DND-41 (cell line): ENCODE results near the gene GNPAT.

Experiments used
- CTCF ChIP-seq: IDR thresholded peaks from 2 replicates; pipeline ENCODE4 v1.5.1; 2012; ENCODE audit warnings: borderline replicate concordance, low read length, moderate library complexity, mild to moderate bottlenecking; ENCODE audit not compliant: poor library complexity, severe bottlenecking; ENCODE audit errors: extremely low read depth
- EZH2 ChIP-seq: IDR thresholded peaks from 3 replicates; pipeline ENCODE4 v1.6.1; 2012; ENCODE audit warnings: borderline replicate concordance, low read depth, mild to moderate bottlenecking, moderate library complexity, low read length, inconsistent platforms; ENCODE audit not compliant: severe bottlenecking

DNA sequence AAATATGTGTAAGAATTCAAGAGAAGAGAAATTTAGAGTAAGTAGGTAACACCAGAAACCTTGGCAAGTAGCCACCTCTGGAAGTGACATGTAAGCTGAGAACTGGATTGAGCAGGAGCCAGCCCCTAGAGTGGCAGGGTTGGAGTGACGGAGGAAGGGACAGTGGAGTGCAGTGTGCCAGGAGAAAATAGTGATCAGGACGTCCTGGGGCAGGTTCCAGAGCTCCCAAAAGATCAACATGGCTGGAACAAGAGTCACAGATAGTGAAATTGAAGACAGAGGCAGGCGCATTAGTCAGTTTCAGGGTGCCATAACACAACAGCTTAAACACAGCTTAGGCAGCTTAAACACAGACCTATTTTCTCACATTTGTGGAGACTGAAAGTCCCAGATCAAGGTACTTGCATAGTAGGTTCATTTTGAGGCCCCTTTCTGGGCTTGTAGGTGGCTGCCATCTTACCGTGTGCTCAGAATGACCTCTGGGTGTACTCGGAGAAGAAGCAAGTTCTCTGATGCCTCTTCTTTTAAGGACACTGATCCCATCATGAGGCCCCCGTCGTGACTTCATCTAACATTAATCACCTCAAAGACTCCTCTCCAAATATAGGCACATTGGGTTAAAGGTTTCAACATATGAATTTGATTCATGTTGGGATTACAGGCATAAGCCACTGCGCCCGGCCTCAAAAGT lies 37.2 kb downstream of the GNPAT start:
- TF ChIP-seq CTCF (no peak), EZH2 (no peak)
